Fibroblast of pulmonary artery (primary cell): Measurements from ENCODE around the gene ARHGAP1.
"Not testable (repeated sequence)": the region's sequence is repeated elsewhere in the genome, so short reads cannot be mapped to it uniquely, and the experiment has no call there.

Experiments used
- DNase-seq: peaks from one replicate; pipeline ENCODE4 v3.0.0-alpha.2; 2010; ENCODE audit warnings: low read depth
- H3K4me3 ChIP-seq: replicated peaks from 2 replicates; pipeline ENCODE4 v1.5.1; 2011; ENCODE audit warnings: low read depth, mild to moderate bottlenecking, control low read depth, low read length, moderate library complexity
- TF ChIP-seq, protein P1 (sequence below): IDR thresholded peaks from 2 replicates; pipeline ENCODE4 v1.5.1; 2011; ENCODE audit warnings: mild to moderate bottlenecking, control low read depth, low read length, inconsistent platforms; ENCODE audit errors: missing control alignments

Gene ARHGAP1

DNA sequence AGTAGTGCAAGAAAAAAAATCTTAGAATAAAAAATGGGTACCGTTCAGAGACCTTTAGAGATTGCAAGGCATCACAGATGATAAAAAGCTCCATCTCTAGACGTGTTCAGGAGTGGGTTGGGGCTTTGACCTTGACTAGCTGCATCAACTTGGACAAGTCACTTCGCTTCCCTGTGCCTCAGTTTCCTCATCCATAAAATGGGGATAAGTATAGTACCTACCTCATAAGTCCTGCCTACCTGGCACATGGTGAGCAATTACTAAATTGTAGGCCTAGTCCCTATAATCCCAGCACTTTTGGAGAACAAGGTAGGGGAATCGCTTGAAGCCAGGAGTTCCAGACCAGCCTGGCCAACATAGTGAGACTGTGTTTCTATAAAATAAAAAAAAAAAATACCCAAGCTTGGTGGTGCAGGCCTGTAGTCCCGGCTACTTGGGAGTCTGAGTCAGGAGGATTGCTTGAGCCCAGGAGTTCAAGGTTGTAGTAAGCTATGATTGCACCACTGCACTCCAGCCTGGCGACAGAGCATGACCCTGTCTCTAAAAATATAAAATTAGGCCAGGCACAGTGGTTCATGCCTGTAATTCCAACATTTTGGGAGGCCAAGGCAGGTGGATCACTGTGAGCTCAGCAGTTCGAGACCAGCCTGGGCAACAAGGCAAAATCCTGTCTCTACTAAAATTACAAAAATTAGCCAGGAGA, 12.6 kb upstream of the ARHGAP1 start:
- no peak for DNase-seq
- TF ChIP-seq, protein P1, sequence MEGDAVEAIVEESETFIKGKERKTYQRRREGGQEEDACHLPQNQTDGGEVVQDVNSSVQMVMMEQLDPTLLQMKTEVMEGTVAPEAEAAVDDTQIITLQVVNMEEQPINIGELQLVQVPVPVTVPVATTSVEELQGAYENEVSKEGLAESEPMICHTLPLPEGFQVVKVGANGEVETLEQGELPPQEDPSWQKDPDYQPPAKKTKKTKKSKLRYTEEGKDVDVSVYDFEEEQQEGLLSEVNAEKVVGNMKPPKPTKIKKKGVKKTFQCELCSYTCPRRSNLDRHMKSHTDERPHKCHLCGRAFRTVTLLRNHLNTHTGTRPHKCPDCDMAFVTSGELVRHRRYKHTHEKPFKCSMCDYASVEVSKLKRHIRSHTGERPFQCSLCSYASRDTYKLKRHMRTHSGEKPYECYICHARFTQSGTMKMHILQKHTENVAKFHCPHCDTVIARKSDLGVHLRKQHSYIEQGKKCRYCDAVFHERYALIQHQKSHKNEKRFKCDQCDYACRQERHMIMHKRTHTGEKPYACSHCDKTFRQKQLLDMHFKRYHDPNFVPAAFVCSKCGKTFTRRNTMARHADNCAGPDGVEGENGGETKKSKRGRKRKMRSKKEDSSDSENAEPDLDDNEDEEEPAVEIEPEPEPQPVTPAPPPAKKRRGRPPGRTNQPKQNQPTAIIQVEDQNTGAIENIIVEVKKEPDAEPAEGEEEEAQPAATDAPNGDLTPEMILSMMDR, result no peak
- H3K4me3 ChIP-seq, result no peak overlapping the region

DNA sequence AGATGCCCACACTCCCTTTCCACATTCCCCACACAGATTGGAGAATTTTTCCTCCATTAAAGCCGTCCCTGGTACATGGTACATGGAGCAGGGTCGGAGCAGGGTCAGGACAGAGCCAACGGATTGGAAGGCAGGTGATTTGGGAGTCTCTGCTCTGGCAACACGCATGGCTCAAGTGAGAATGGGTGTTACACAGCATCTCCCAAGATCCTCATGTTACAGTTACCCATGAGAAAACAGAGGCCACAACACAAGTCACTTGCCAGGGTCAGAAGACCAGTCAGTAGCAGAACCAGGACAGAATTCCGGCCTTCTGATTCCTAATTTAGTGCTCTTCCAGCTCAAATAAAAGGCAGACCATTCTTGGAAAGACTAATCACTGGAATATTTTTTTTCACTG, 10.9 kb upstream of the ARHGAP1 start:
- DNase-seq, result peak; percentile 14
- H3K4me3 ChIP-seq, result no peak overlapping the region
- TF ChIP-seq, protein P1, result no peak

DNA sequence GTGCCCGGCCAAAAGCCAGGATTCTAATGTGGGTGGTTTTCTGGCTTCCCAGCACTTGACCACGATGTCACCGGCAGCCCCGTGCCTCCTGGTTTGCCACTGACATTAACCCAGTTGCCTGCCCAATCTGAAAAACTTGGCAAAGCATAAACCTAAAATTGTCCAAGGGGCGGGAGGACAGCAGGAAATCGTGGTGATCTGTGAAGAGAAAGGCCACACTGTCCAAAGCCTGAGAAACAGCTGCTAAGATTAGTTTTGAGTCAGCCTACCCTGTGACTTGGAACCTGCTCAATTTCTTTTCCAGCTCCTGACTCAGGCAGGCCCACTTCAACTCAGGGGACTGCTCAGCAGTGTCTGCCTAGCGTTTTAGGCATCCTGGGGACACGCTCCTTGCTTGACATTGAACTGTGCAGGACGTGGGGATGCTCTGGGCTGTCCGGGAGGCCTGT, 10.4 kb upstream of the ARHGAP1 start:
- TF ChIP-seq, protein P1, result no peak
- peak; percentile 93 for DNase-seq
- H3K4me3 ChIP-seq, result no peak overlapping the region

DNA sequence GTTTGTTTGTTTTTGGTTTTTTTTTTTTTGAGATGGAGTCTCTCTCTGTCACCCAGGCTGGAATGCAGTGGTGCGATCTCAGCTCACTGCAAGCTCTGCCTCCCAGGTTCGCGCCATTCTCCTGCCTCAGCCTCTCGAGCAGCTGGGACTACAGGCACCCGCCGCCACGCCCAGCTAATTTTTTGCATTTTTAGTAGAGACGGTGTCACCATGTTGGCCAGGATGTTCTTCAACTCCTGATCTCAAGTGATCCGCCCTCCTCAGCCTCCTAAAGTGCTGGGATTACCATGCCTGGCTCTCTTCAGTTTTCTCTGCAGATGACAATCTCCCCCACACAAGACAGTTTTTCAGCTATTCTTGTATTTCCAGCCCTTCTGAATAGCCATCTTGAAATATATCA, 8.9 kb upstream of the ARHGAP1 start:
- H3K4me3 ChIP-seq, DNase-seq: not testable (repeated sequence)

DNA sequence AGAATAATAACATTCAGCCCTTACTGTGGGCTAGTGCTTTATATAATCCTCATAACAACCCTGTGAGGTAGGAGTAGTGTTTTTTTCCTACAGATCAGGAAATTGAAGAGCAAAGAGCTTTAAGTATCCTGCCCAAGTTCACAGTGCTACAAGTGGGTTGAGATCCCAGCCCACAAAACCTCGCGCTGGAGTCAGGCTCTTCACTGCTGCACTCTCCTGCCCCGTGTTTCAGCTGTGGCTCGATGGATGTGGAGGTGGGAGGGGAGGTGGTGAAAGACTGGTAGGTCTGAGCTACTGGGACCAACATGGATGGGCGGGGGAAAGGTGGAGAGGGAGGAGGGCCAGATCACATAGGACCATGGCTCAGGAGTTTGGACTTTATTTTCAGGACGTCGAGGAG, 6.5 kb upstream of the ARHGAP1 start:
- TF ChIP-seq, protein P1, result no peak

DNA sequence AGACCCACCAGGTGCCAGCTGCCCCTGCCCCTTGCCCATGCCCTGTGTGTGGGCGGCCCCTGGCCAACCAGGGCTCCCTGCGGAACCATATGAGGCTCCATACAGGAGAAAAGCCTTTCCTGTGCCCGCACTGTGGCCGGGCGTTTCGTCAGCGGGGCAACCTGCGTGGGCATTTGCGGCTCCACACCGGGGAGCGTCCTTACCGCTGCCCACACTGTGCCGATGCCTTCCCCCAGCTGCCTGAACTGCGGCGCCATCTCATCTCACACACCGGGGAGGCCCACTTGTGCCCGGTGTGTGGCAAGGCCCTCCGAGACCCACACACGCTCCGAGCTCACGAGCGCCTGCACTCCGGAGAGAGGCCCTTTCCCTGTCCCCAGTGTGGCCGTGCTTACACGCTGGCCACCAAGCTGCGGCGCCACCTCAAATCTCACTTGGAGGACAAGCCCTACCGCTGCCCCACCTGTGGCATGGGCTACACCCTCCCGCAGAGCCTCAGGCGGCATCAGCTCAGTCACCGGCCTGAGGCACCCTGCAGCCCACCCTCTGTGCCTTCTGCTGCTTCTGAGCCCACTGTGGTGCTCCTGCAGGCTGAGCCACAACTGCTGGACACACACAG, 4.8 kb upstream of the ARHGAP1 start:
- H3K4me3 ChIP-seq, result no peak overlapping the region
- TF ChIP-seq, protein P1, result no peak
- DNase-seq, result no peak

More for the DNA sequence above, 6.5 kb upstream of the ARHGAP1 start:
- no peak overlapping the region for H3K4me3 ChIP-seq
- no peak for DNase-seq

DNA sequence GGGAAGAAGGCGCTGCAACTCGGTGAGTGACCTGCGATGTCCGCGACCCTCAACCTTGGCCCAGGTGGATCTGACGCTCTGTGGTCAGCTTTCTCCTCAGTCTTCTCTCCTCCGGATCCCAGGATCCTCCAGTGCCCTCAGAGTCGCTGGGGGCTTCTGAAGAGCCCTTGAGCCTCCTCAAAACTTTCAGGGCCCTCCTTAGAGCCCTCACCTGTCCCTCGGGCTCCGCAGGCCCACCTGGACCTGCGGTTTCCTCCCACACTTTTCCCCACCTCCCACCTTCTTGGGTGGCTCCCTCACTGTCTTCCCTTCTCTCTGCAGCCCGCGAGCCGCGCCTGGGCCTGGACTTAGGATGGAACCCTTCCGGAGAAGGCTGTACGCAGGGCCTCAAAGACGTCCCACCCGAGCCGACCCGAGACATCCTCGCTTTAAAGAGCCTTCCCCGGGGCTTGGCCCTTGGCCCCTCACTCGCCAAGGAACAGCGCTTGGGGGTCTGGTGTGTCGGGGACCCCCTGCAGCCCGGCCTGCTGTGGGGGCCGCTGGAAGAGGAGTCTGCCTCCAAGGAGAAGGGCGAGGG, 747 bp upstream of the ARHGAP1 start:
- TF ChIP-seq, protein P1, result no peak
- H3K4me3 ChIP-seq, result peak overlapping the region; percentile 98
- no peak for DNase-seq
